ENCODE results near the gene ATP5IF1. TPM values are rescaled to one million over a fixed set of nuclear protein-coding genes. Genes with fewer than 3 reads are reported as not detected.

Gene ATP5IF1
- 727 TPM for polyA plus RNA-seq (2012; ENCODE audit: low read depth, missing spikeins)

DNA sequence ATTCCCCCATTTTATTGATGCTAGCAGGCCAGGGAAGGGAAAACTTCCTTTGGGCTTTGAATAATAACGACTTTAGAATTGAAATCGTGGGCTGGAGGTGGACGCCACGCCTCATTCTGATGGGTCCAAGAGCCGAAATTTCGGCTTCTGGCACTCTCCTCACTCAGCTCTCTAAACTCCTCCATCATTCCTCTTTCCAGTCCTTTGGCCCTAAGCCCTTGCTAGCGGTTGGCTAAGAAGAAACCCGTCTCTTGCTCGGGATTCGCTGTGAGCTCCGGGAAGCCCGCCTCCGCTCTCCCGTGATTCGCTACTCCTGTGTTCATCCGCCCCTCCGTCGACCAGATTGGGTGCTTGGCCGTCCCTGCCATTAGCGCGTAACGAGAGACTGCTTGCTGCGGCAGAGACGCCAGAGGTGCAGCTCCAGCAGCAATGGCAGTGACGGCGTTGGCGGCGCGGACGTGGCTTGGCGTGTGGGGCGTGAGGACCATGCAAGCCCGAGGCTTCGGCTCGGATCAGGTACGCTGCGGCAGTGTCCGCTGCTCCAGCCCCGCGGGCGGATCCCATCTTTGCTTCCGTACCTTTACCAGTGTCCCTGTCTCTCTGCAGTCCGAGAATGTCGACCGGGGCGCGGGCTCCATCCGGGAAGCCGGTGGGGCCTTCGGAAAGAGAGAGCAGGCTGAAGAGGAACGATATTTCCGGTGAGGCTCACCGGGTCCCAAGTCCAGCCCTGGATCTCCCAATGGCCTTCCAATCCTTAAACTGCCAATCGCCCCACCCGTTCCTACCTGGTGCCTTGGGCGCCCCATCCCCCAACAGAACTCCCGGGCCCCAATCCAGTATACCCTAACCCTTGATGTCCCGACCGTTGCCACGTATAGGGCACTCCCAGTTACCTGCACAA is at the start of gene ATP5IF1:
Gene ATP5IF1 (plus strand): TSS at position 370 of the 901 bp plus-strand sequence. CDS start 60 bp downstream, at position 430.
- TF ChIP-seq PAX5 (IDR thresholded peaks at IDR 0.05; ENCODE audit: insufficient read depth, low read length, severe bottlenecking), result no peak
- no peak for TF ChIP-seq SPI1 (IDR thresholded peaks at IDR 0.05; ENCODE audit: low read depth, low read length)
- TF ChIP-seq POLR2AphosphoS5 (IDR thresholded peaks at IDR 0.05; ENCODE audit: low read depth, low read length), result peak; percentile 98
- peak; percentile 80 for TF ChIP-seq POU2F2 (IDR thresholded peaks at IDR 0.05; ENCODE audit: low read depth, low read length)
- peak; percentile 94 for TF ChIP-seq TAF1 (IDR thresholded peaks at IDR 0.05; ENCODE audit: low read depth, low read length)
- peak; percentile 99 for TF ChIP-seq POLR2A (IDR thresholded peaks at IDR 0.05; ENCODE audit: low read depth, low read length)
- DNase-seq (ENCODE audit: insufficient read length, low spot score) (peak; percentile 93), FAIRE-seq (peak; percentile 96)

DNA sequence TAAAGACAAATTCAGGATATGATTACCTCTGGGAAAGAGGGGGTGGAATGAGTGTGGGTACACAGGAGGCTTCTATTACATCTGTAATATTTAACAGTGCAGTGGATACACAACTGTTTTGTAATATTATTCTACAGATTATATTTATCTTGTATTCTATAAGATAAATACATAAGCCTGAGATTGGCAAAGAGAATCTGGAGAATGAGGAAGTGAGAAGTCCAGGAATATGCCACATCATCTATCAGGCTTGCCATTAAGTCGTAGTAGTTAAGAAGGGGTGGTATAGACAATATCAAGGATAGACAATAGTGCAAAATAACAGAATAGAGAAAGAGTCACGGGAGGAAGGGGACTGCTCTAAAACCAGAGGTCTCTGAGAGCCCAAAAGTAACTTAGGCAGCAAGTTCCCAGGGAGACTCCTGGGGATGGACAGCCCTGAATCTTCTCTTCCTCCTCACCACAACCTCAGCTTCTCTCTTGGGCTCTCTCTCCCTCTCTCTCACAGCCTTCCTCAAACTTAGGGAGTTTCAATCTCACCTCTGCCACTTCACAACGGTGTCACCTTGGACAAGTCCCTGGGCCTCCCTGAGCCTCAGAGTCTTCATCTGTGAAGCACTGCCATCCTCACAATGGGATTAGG is 45.5 kb upstream of the ATP5IF1 start:
- no peak for FAIRE-seq
- TF ChIP-seq POU2F2 (IDR thresholded peaks at IDR 0.05; ENCODE audit: low read depth, low read length) (no peak), SPI1 (IDR thresholded peaks at IDR 0.05; ENCODE audit: low read depth, low read length) (peak; percentile 45; the same call in 1 of the 2 replicates), PAX5 (IDR thresholded peaks at IDR 0.05; ENCODE audit: insufficient read depth, low read length, severe bottlenecking) (no peak), POLR2A (IDR thresholded peaks at IDR 0.05; ENCODE audit: low read depth, low read length) (no peak)
- DNase-seq (ENCODE audit: insufficient read length, low spot score), result no peak

DNA sequence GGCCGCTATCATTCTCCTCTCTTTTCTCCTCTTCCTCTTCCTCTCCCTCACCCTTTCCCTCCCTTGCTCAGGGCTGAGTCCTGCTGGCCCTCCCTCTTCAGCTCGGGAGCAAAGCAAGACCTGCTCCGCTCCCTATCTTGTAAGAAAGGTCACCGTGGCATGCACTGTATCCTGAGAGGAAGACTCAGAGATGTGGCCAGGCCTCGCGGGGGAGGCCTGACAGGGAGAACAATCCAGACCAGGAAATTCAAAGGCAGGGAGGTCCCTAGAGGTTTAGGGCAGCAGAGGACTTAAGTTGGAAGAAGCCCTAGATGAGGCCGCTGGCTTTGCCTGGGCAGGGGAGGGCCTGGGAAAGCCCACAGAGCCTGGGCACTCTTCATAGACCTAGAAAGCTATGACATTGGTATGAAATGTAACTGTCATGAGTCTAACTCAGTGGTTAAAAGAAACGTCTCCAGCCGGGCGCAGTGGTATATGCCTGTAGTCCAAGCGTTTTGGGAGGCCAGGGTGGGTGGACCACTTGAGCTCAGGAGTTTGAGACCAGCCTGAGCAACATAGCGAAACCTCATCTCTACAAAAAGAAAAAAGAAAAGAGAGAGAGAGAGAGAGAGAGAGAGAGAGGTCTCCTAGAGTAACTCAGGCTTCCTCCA is 44.8 kb upstream of the ATP5IF1 start:
- TF ChIP-seq PAX5 (IDR thresholded peaks at IDR 0.05; ENCODE audit: insufficient read depth, low read length, severe bottlenecking) (no peak), TAF1 (IDR thresholded peaks at IDR 0.05; ENCODE audit: low read depth, low read length) (no peak), POU2F2 (IDR thresholded peaks at IDR 0.05; ENCODE audit: low read depth, low read length) (no peak), POLR2A (IDR thresholded peaks at IDR 0.05; ENCODE audit: low read depth, low read length) (no peak), SPI1 (IDR thresholded peaks at IDR 0.05; ENCODE audit: low read depth, low read length) (no peak), POLR2AphosphoS5 (IDR thresholded peaks at IDR 0.05; ENCODE audit: low read depth, low read length) (no peak)
- FAIRE-seq (no peak), DNase-seq (ENCODE audit: insufficient read length, low spot score) (no peak)

DNA sequence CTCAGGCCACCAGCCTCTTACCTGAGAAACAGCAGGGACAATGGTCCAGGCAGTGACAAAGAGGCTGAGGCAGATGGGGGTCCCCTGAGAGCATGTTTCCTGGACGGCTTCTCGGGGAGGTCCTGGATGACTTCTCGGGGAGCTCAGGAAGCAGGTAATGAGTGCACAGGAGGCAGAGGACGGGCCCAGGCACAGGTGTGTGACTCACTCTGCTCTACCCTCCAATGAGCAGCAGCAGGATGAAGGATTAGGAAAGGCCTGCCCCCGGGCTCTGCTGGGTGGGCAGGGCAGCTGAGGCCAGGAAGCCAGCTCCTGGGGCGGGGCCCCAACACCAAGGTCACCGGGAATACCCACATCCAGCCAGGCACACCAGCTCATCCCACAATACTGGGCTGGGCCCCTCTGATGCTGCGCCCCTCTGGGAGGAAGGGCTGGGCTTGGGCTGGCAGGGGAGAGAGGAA is 42.2 kb upstream of the ATP5IF1 start:
- no peak for DNase-seq (ENCODE audit: insufficient read length, low spot score)
- TF ChIP-seq POLR2A (IDR thresholded peaks at IDR 0.05; ENCODE audit: low read depth, low read length), result no peak
- TF ChIP-seq TAF1 (IDR thresholded peaks at IDR 0.05; ENCODE audit: low read depth, low read length), result no peak
- no peak for TF ChIP-seq POLR2AphosphoS5 (IDR thresholded peaks at IDR 0.05; ENCODE audit: low read depth, low read length)
- TF ChIP-seq PAX5 (IDR thresholded peaks at IDR 0.05; ENCODE audit: insufficient read depth, low read length, severe bottlenecking), result no peak
- no peak for TF ChIP-seq SPI1 (IDR thresholded peaks at IDR 0.05; ENCODE audit: low read depth, low read length)
- TF ChIP-seq POU2F2 (IDR thresholded peaks at IDR 0.05; ENCODE audit: low read depth, low read length), result no peak
- FAIRE-seq, result no peak

DNA sequence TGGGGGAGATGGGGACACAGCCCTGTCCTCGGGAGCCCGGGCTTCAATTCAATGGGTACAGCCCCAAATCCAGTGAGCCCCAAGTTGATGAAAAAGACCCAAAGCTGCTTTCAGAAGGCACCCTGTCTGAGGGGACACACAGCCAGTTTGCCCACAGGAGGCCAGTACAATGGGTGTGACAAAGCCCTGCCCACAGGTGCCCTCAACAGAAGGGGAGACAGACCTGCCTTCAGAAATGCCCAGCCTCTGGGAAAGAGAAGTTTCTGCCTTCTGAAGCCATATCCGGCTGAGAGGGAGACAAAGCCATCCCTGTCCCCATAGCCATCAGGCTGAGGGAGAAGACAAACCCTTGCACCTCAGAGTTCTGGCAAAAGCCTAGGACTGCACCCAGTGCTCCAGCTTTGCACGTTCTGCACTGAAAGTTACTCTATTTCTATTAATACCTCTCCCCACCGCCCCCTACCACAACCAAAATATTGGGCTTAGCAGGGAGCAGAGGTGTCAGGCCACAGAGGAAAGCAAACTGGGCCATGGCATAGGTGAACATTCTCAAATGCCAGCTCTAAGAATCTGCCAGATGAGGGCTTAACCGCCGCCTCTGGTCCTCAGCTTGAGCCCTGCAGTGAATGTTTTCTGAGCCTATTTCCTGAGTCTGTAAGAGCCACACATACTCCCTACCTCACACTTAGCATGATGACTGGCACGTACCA is 41.4 kb upstream of the ATP5IF1 start:
- TF ChIP-seq POLR2AphosphoS5 (IDR thresholded peaks at IDR 0.05; ENCODE audit: low read depth, low read length), result no peak
- no peak for TF ChIP-seq TAF1 (IDR thresholded peaks at IDR 0.05; ENCODE audit: low read depth, low read length)
- no peak for TF ChIP-seq SPI1 (IDR thresholded peaks at IDR 0.05; ENCODE audit: low read depth, low read length)
- TF ChIP-seq PAX5 (IDR thresholded peaks at IDR 0.05; ENCODE audit: insufficient read depth, low read length, severe bottlenecking), result no peak
- TF ChIP-seq POU2F2 (IDR thresholded peaks at IDR 0.05; ENCODE audit: low read depth, low read length), result no peak
- TF ChIP-seq POLR2A (IDR thresholded peaks at IDR 0.05; ENCODE audit: low read depth, low read length), result no peak
- DNase-seq (ENCODE audit: insufficient read length, low spot score), result no peak
- no peak for FAIRE-seq

DNA sequence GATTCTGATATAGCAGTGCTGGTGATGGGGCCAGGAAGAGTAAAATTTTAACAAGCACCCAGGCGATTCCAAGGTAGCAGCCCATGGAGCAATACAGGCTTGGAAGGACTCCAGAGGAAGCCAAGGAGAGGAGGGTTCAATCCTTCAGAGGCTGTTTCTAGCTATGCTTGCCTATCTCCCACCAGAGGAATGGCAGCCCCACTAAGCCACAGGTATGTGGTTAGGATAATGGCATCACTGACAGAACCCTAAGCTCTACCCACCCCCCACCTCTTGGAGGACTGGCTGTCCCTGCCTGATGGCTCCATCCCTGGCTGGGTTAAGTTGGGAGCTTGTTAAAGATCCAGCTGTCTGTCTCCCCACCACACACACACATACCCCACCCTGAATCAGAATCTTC is 40.1 kb upstream of the ATP5IF1 start:
- no peak for DNase-seq (ENCODE audit: insufficient read length, low spot score)
- FAIRE-seq, result no peak
- TF ChIP-seq POLR2AphosphoS5 (IDR thresholded peaks at IDR 0.05; ENCODE audit: low read depth, low read length), result no peak

DNA sequence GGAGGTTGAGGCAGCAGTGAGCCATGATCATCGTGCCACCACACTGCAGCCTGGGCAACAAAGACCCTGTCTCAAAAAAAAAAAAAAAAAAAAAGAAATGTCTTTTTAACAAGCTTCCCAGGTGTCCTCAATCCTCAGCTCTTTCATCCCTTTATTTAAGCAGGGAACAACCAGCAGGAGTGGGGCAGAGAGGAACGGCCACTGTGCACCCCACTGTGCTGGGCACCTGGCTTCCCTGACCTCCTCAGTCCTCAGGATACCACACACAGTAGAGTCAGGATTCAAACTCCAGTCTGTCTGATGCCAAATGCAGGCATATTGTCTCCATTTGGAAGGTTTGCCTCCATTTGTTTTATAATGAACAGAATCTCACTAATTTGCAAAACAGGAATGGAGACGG is 39.6 kb upstream of the ATP5IF1 start:
- no peak for FAIRE-seq
- DNase-seq (ENCODE audit: insufficient read length, low spot score), result no peak
- TF ChIP-seq POU2F2 (IDR thresholded peaks at IDR 0.05; ENCODE audit: low read depth, low read length) (no peak), POLR2A (IDR thresholded peaks at IDR 0.05; ENCODE audit: low read depth, low read length) (no peak), TAF1 (IDR thresholded peaks at IDR 0.05; ENCODE audit: low read depth, low read length) (no peak), PAX5 (IDR thresholded peaks at IDR 0.05; ENCODE audit: insufficient read depth, low read length, severe bottlenecking) (no peak), POLR2AphosphoS5 (IDR thresholded peaks at IDR 0.05; ENCODE audit: low read depth, low read length) (no peak), SPI1 (IDR thresholded peaks at IDR 0.05; ENCODE audit: low read depth, low read length) (no peak)

DNA sequence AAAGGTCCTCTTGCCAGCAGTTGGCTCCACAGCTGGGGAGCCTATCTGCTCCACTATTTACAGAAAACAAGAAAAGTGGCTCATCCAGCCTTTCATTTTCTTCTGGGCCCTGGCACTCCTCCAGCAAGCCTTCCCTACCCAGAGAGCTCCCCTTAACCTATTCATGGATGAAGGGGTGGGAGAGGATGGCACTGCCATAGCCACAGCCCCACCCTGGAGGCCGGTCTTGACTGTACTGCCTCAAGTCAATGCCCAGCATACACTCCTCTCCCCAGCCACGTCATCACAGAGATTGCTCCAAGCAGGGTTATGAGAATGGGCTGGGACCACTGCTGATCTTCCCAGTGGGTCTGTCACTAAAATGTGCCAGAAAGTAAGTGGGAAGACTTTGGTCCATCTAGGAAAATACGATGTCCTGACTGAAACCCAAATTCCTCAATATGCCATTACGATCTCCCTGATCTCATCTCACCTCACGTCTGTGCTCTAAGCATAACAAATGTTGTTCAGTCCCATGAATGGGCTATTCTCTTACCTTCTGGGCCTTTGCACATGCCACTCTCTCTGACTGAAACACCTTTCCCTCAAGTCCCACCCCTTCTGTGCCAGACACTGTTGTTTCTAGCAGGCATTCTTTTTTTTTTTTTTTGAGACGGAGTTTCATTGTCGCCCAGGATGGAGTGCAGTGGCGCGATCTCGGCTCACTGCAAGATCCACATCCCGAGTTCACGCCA is 38.1 kb upstream of the ATP5IF1 start:
- DNase-seq (ENCODE audit: insufficient read length, low spot score) (no peak), FAIRE-seq (peak; percentile 71)
- TF ChIP-seq POLR2A (IDR thresholded peaks at IDR 0.05; ENCODE audit: low read depth, low read length) (no peak), SPI1 (IDR thresholded peaks at IDR 0.05; ENCODE audit: low read depth, low read length) (no peak), PAX5 (IDR thresholded peaks at IDR 0.05; ENCODE audit: insufficient read depth, low read length, severe bottlenecking) (no peak), TAF1 (IDR thresholded peaks at IDR 0.05; ENCODE audit: low read depth, low read length) (no peak), POLR2AphosphoS5 (IDR thresholded peaks at IDR 0.05; ENCODE audit: low read depth, low read length) (no peak), POU2F2 (IDR thresholded peaks at IDR 0.05; ENCODE audit: low read depth, low read length) (no peak)

Data from GM12891 (cell line).